ENCODE data around the gene TTC32.
"Not testable (repeated sequence)": the region's sequence is repeated elsewhere in the genome, so short reads cannot be mapped to it uniquely, and the experiment has no call there.

TTC32 gene

DNA sequence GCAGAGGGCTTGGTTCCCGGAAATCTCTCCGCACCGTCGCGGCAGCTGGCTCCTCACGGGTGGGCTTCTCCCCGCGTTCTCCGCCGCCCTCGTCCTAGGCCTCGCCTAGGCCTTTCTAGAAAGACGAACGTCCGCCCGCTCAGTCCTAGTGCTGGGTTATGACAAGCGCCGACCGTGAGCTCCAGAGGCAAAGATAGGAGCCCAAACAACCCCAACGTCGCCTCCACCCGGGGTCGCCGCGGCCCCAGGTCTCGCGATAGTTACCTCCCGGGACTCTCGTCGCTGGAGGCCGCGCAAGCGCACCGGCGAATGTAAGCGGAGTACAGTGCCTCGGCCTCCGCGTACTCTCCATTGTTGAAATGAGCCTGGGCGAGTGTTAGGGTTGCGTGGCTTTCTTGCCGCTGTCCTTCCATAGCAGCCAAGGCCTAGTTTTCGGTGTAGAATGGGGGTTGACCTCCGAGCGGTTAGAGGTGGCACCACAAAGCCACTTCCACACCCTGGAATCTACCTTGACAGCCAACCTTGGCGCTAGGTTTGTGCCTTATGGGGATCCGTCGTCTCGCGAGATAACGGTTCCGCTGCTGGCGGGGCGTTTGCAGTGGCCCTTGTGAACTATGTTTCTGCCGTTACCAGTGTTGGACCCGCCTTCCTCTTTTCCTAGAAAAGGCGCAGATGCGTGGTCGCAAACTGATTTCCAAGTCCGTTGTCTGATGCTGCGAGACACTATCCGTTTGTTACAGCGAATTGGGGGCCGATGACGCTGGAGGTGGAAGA lies at the start of gene TTC32:
Gene TTC32 (minus strand): TSS at position 542 of the 774 bp plus-strand sequence. CDS start 129 bp downstream, at position 413.
- DNase-seq (ENCODE audit: low read depth): peak; percentile 86
- peak within 1 kb of the TSS; percentile 88 for H3K4me3 ChIP-seq (ENCODE audit: low read depth, low read length)

DNA sequence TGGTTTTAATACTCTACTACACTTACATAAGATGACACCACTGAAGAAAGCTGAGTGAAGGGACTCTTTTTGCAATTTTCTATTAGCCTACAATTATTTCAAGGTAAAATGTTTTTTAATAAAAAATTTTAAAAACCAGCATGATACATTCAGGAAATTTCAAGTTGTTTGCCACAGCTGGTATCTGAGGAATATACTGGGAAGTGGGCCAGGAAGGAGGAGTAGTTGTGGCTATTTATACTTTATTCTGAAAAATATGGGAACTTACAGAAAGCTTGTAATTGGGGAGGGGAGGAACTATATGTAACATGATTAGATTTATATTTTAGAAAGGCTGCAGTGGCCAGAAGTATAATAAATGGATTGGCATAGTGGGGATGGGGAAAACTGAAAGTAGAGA lies 47.3 kb upstream of the TTC32 start:
- no peak overlapping the region for H3K4me3 ChIP-seq (ENCODE audit: low read depth, low read length)
- DNase-seq (ENCODE audit: low read depth): peak; percentile 4

GRCh38 chr2:19947184-19947940 lies 45.6 kb upstream of the TTC32 start:
- no peak for DNase-seq (ENCODE audit: low read depth)
- no peak overlapping the region for H3K4me3 ChIP-seq (ENCODE audit: low read depth, low read length)

GRCh38 chr2:19944205-19944845 lies 42.5 kb upstream of the TTC32 start:
- no peak for DNase-seq (ENCODE audit: low read depth)
- H3K4me3 ChIP-seq (ENCODE audit: low read depth, low read length): no peak overlapping the region

- no peak for DNase-seq (ENCODE audit: low read depth)
- no peak overlapping the region for H3K4me3 ChIP-seq (ENCODE audit: low read depth, low read length)
Observed at GRCh38 chr2:19943189-19943588, 41.4 kb upstream of the TTC32 start.

DNA sequence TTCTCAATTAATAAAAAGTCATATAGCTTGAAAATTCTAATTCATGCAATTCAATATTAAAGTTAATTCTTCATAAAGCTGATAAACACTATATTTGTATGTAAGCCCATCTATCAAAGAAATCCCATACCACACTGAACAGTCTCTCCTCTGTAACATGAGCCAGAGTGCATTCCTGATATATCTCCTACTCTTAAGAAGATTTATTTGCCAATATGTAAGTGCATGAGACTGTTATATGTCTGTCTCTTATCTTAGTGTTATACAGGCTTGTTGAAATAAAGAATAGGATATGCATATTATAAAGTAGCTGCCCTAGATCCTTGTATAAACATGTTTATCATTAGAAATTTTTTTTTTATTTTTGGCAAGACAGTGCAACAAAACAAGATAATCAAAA lies 40.4 kb upstream of the TTC32 start:
- no peak overlapping the region for H3K4me3 ChIP-seq (ENCODE audit: low read depth, low read length)
- no peak for DNase-seq (ENCODE audit: low read depth)

- no peak for DNase-seq (ENCODE audit: low read depth)
- H3K4me3 ChIP-seq (ENCODE audit: low read depth, low read length): no peak overlapping the region
Observed at GRCh38 chr2:19937004-19937403, 35.2 kb upstream of the TTC32 start.

DNA sequence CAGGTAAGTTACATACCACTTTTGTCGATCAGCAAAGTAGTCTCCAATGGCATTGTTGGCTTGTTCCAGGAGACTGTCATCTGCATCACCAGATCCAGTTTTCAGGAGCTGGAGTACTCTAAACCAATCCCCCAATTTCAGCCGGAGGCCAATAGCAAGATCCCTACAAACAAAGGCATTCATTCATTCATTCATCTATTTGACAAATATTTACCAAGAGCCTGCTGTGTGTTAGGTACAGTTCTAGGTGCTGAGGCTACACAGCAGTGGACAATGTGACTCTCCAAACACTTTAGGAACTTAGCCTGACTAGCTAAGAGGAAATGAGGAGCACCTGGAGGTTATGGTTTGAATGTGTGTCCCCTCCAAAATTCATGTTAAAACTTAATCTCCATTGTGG lies 34.4 kb upstream of the TTC32 start:
- H3K4me3 ChIP-seq (ENCODE audit: low read depth, low read length): no peak overlapping the region
- DNase-seq (ENCODE audit: low read depth): no peak

DNA sequence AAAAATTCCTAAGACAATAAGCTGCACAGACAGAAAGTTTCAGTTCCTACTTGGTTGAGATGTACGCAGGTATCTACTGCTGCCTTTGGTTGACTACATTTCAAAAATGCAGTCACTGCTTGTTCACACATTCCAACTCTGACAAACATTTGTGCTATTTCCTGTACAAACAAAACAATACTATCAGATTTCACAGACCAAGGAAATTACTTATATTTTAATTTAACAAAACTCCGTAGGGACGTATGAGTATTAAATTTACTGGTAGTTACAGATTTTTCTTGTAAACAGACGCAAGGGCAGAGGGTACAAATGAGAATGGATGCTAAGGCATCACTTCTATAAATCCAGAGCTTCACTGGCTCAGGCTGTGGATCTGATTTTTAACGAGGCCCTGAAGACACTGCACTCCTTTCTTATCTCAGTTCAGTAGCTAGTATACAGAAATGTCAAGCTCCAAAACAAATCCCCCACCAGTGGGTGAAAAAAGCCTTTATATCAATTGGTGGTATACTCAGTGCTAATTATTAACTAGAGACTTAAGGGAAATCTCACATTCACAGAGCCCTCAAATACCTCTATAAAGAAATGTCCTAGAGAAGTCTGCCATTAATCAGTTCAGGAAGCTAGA lies 31.7 kb upstream of the TTC32 start:
- DNase-seq (ENCODE audit: low read depth): no peak
- no peak overlapping the region for H3K4me3 ChIP-seq (ENCODE audit: low read depth, low read length)

DNA sequence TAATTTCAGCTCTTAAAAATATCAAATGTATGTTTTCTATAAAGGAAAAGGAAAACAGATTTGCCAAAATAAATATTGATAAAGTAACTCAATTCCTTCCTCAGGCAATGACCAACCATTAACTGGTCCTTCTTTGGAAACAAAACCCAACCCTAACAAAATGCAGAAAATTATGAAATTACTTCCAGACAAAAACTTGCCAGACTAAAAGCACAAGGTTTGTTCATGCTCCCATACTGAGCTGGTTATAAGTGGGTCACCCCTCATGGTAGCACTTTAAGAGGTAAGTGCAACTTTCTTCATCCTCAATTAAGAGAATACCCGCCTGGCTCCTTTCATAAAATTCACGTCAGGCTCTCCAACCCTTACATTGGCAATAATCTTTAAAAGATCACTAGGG lies 31.1 kb upstream of the TTC32 start:
- no peak for DNase-seq (ENCODE audit: low read depth)
- no peak overlapping the region for H3K4me3 ChIP-seq (ENCODE audit: low read depth, low read length)

DNA sequence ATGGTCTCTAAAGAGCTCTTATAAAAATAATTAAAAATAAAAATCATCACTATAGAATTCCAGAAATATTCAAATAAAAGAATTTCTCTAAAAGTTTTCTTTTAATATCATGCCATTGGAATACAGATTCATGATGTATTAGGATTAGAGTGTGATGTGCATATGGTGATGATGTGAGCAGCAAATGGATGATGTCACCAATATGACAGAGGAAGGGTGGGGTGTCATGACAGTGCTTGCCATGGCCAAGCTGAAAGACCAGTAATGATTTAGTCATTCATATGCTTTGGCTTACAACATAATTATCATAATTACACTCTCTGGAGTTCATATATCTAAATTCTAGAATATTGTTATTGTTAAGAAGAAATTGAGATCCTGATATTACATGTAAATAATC lies 27.4 kb upstream of the TTC32 start:
- H3K4me3 ChIP-seq (ENCODE audit: low read depth, low read length): no peak overlapping the region
- no peak for DNase-seq (ENCODE audit: low read depth)

DNA sequence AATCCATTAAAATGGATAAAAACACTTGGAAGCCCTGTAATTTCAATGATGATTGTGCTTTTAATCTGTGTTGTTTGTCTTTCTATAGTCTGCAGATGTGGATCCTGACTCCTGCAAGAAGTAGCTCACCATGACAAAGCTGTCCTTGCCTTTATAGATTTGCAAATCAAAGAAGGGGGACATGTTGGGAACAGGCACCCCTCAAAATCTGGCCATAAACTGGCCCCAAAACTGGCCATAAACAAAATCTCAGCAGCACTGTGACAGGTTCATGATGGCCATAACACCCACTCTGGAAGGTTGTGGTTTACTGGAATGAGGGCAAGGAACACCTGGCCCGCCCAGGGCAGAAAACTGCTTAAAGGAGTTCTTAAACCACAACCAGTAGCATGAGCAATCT lies 26.0 kb upstream of the TTC32 start:
- H3K4me3 ChIP-seq (ENCODE audit: low read depth, low read length); DNase-seq (ENCODE audit: low read depth): not testable (repeated sequence)

DNA sequence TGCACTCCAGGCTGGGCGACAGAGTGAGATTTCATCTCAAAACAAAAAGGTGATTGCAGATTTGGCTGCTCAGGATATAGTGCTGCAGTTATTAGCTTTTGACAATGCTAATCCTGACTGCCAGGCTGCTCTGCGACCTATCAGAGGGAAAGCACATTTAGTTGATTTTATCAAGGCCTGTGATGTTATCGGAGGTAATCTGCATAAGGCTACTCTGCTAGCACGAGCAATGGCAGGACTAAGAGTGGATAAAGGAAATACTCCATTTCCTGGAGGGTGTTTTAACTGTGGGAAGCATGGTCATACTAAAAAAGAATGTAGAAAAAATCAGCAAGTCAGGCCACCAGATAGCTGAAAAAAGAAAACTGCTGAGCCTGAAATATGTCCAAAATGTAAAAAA lies 22.7 kb upstream of the TTC32 start:
- not testable (repeated sequence) for H3K4me3 ChIP-seq (ENCODE audit: low read depth, low read length)

DNA sequence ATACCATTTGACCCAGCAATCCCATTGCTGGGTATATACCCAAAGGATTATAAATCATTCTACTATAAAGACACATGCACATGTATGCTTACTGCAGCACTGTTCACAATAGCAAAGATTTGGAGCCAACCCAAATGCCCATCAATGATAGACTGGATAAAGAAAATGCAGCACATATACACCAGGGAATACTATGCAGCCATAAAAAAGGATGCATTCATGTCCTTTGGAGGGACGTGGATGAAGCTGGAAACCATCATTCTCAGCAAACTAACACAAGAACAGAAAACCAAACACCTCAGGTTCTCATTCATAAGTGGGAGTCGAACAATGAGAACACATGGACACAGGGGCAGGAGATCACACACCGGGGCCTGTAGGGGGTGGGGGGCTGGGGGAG lies 20.4 kb upstream of the TTC32 start:
- DNase-seq (ENCODE audit: low read depth); H3K4me3 ChIP-seq (ENCODE audit: low read depth, low read length): not testable (repeated sequence)

More for the DNA sequence above, 22.7 kb upstream of the TTC32 start:
- not testable (repeated sequence) for DNase-seq (ENCODE audit: low read depth)

- no peak for DNase-seq (ENCODE audit: low read depth)
- H3K4me3 ChIP-seq (ENCODE audit: low read depth, low read length): no peak overlapping the region
Observed at GRCh38 chr2:19916385-19916950, 14.7 kb upstream of the TTC32 start.

GRCh38 chr2:19914266-19914975 lies 12.6 kb upstream of the TTC32 start:
- H3K4me3 ChIP-seq (ENCODE audit: low read depth, low read length): no peak overlapping the region
- no peak for DNase-seq (ENCODE audit: low read depth)

DNA sequence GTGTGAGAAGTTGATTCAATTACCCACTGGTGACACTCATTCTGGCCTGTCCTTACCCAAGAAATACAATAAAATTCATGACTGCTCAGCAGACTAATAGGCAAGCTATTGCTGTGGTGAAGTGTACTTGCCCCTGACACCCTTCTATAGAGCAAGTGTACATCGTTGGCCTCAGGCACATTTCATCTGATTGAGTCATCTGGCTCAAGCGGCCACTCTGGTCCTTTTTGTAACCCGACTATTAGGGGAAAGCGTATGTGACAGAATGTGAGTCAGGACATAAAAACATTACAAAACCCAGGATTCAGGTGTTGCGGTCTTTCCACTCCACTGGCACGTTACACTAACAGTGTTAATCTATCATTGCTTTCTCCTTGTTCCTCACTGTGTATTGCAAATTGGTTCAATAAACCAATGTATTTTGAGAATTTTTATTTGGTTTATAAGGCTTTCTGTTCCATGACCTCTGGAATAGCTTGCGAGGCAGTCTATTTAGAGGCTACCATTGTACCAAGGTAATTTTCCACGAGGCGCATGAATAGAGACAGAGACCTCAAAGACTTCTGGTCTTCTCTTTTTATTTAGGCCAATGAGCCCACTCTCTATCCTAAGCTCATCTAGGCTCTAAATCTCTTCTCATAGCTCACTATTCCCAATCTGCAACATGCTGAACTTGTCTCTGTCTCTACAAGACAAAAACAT lies 10.2 kb upstream of the TTC32 start:
- H3K4me3 ChIP-seq (ENCODE audit: low read depth, low read length): no peak overlapping the region
- DNase-seq (ENCODE audit: low read depth): peak; percentile 48

- DNase-seq (ENCODE audit: low read depth): no peak
- H3K4me3 ChIP-seq (ENCODE audit: low read depth, low read length): peak overlapping the region; percentile 88
Observed at GRCh38 chr2:19902216-19902740, 495 bp upstream of the TTC32 start.

All from skeletal muscle cell (primary cell).